ELF-1 (cell line): ENCODE results near the gene BMP8A.

Source experiments
- DNase-seq: peaks from one replicate; pipeline ENCODE4 v3.0.0-alpha.2; 2016; ENCODE audit warnings: low read depth, low spot score

Gene BMP8A

GRCh38 chr1:39570477-39571177, 79.2 kb downstream of the BMP8A start:
- no peak for DNase-seq

GRCh38 chr1:39571178-39571483, 79.7 kb downstream of the BMP8A start:
- no peak for DNase-seq

GRCh38 chr1:39572379-39573096, 81.1 kb downstream of the BMP8A start:
- DNase-seq: no peak

DNA sequence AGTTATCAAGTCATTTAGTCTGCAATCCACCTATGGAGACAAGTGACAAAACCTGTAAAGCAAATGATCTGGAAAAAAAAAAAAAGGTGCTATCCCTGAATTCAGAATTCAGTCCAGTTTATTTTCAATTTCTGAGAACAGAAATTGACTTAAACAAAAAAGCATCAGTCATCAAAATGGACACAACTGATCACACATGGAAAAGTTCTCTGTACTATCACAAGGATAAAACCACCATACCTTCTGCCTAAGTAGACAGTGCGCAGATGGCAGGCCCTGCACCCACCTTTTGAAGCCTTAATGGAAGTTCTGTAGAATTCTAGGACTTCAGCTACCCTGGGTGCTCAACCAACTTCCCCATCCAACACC, 81.6 kb downstream of the BMP8A start:
- DNase-seq: no peak

DNA sequence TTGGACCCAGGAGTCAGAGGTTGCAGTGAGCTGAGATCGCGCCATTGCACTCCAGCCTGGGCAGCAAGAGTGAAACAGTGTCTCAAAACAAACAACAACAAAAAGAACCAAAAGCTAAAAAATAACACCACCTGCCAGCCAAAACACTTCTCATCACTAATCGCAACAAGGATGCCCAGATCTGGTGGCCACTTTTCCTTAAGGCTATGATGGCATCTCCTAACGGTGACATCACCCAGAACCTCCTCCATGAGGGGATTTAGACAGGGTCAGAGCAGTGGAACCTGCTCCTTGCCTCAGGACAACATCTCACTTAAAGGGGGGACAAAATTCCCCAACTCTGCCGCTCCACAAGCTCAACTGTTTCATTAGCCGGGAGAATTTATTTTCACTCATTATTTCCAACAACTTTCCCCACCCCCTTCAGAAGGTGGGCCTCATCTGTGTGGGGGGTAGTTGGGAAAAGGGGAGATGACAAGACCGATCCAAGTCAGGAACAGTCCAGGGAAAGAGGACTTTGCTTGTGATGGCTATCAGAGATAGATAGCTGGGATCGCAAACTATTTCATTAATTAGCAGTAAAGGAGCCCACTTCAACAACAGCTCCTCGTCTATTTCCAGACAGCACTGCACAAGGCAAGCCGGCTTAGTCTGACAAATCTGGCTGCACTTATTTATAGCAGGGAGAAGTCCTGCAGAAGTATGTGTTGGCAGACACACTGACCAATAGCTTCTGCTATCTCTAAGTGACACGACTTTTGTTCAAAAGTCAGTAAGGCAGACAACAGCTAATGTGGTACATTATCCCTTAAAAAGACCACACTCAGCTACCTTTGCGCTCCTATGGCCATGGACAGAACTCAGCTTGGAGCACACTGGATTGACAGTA, 82.5 kb downstream of the BMP8A start:
- DNase-seq: no peak

DNA sequence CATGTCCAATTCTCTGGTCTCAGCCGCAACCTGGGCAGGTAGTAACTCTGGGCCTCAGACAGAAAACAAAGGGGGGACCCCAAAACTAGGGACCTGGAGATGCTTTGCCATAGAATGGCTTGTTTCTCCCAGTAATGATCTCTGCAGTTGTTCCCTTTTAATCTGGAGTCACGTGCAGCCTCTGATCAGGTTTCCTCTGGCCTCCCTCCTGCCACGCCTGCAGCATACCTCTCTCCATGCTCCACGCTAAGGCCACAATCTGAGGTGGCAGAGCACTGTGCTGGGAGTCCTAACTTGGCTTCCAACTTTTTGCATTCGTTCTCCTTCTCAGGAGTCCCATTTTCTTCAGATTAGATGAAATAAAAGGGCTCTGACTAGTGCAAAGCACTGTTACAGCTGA, 83.2 kb downstream of the BMP8A start:
- peak; percentile 30 for DNase-seq
